SK-N-SH treated with all-trans-retinoic acid at 6 μM for 48 hours (cell line): ENCODE data around the gene WSCD2.

Experiments
- ATAC-seq: fragments of 200-7000 bp; cut with Tn5 transposase; 3 replicates; pipeline ENCODE4 v1.9.1; 2020; ENCODE audit warnings: mild to moderate bottlenecking, moderate library complexity
- ARNTL ChIP-seq: fragments of 450-650 bp; formaldehyde crosslinking; IDR thresholded peaks from 2 replicates; pipeline ENCODE4 v1.5.0; 2020; ENCODE audit warnings: low read depth, mild to moderate bottlenecking, moderate library complexity, borderline replicate concordance
- BACH2 ChIP-seq: fragments of 250-450 bp; sonication (Bioruptor Pico); IDR thresholded peaks from 2 replicates; pipeline ENCODE4 v1.9.0; 2021; ENCODE audit warnings: mild to moderate bottlenecking, borderline replicate concordance
- CREB5 ChIP-seq: fragments of 250-450 bp; sonication (Bioruptor Pico); IDR thresholded peaks from 2 replicates; pipeline ENCODE4 v1.5.1; 2020; ENCODE audit warnings: low read depth, mild to moderate bottlenecking, moderate library complexity
- CSDC2 ChIP-seq: fragments of 250-450 bp; sonication (Bioruptor Pico); IDR thresholded peaks from 2 replicates; pipeline ENCODE4 v1.5.0; 2020; ENCODE audit warnings: mild to moderate bottlenecking, moderate library complexity
- CSRNP3 ChIP-seq: fragments of 250-450 bp; sonication (Bioruptor Pico); IDR thresholded peaks from 2 replicates; pipeline ENCODE4 v1.5.1; 2021; ENCODE audit warnings: mild to moderate bottlenecking, moderate library complexity
- ESRRG ChIP-seq: fragments of 250-450 bp; sonication (Bioruptor Pico); IDR thresholded peaks from 2 replicates; pipeline ENCODE4 v1.6.1; 2021; ENCODE audit warnings: mild to moderate bottlenecking
- GLIS3 ChIP-seq: fragments of 250-450 bp; sonication (Bioruptor Pico); IDR thresholded peaks from 2 replicates; pipeline ENCODE4 v1.5.0; 2020; ENCODE audit warnings: mild to moderate bottlenecking, moderate library complexity
- ISL1 ChIP-seq: fragments of 250-450 bp; sonication (Bioruptor Pico); IDR thresholded peaks from 2 replicates; pipeline ENCODE4 v2.1.2; 2022; ENCODE audit warnings: mild to moderate bottlenecking, moderate library complexity
- OSR1 ChIP-seq: fragments of 250-450 bp; sonication (Bioruptor Pico); IDR thresholded peaks from 2 replicates; pipeline ENCODE4 v1.8.0; 2022; ENCODE audit warnings: moderate library complexity, mild to moderate bottlenecking, inconsistent platforms
- PPARA ChIP-seq: fragments of 250-450 bp; sonication (Bioruptor Pico); IDR thresholded peaks from 2 replicates; pipeline ENCODE4 v1.5.0; 2020; ENCODE audit warnings: mild to moderate bottlenecking, borderline replicate concordance
- RARB ChIP-seq: fragments of 250-450 bp; sonication (Bioruptor Pico); IDR thresholded peaks from 2 replicates; pipeline ENCODE4 v1.8.0; 2021; ENCODE audit warnings: mild to moderate bottlenecking, moderate library complexity
- SNAI2 ChIP-seq: fragments of 250-450 bp; sonication (Bioruptor Pico); IDR thresholded peaks from 2 replicates; pipeline ENCODE4 v1.5.0; 2020; ENCODE audit warnings: mild to moderate bottlenecking, moderate library complexity
- TCF4 ChIP-seq: fragments of 250-450 bp; sonication (Bioruptor Pico); IDR thresholded peaks from 2 replicates; pipeline ENCODE4 v1.8.0; 2021; ENCODE audit warnings: mild to moderate bottlenecking, moderate library complexity, borderline replicate concordance
- TOX ChIP-seq: fragments of 250-450 bp; sonication (Bioruptor Pico); IDR thresholded peaks from 2 replicates; pipeline ENCODE4 v1.8.0; 2021; ENCODE audit warnings: mild to moderate bottlenecking, moderate library complexity, borderline replicate concordance
- TSHZ2 ChIP-seq: fragments of 250-450 bp; sonication (Bioruptor Pico); IDR thresholded peaks from 2 replicates; pipeline ENCODE4 v1.5.0; 2020; ENCODE audit warnings: mild to moderate bottlenecking, moderate library complexity
- ZC3H10 ChIP-seq: fragments of 250-450 bp; sonication (Bioruptor Pico); IDR thresholded peaks from 2 replicates; pipeline ENCODE4 v1.5.1; 2021; ENCODE audit warnings: mild to moderate bottlenecking, moderate library complexity
- ZFP3 ChIP-seq: fragments of 250-450 bp; sonication (Bioruptor Pico); IDR thresholded peaks from 2 replicates; pipeline ENCODE4 v1.5.0; 2020; ENCODE audit warnings: mild to moderate bottlenecking, moderate library complexity
- ZFP30 ChIP-seq: fragments of 450-650 bp; formaldehyde crosslinking; IDR thresholded peaks from 2 replicates; pipeline ENCODE4 v1.5.0; 2022; ENCODE audit warnings: mild to moderate bottlenecking, moderate library complexity
- ZNF565 ChIP-seq: fragments of 450-650 bp; formaldehyde crosslinking; conservative IDR thresholded peaks from 2 replicates; pipeline ENCODE4 v1.5.0; 2020; ENCODE audit warnings: low read depth, mild to moderate bottlenecking, moderate library complexity
- ZNF70 ChIP-seq: fragments of 450-650 bp; formaldehyde crosslinking; IDR thresholded peaks from 2 replicates; pipeline ENCODE4 v1.5.0; 2020; ENCODE audit warnings: mild to moderate bottlenecking, moderate library complexity
- ZNF8 ChIP-seq: fragments of 450-650 bp; formaldehyde crosslinking; IDR thresholded peaks from 2 replicates; pipeline ENCODE4 v1.5.0; 2020; ENCODE audit warnings: mild to moderate bottlenecking, moderate library complexity
- TF ChIP-seq, protein P1 (sequence below): fragments of 250-450 bp; sonication (Bioruptor Pico); IDR thresholded peaks from 2 replicates; pipeline ENCODE4 v1.8.0; 2020; ENCODE audit warnings: mild to moderate bottlenecking, moderate library complexity, borderline replicate concordance
- TF ChIP-seq, protein P2 (sequence below): fragments of 250-450 bp; sonication (Bioruptor Pico); IDR thresholded peaks from 2 replicates; pipeline ENCODE4 v1.8.0; 2021; ENCODE audit warnings: low read depth, mild to moderate bottlenecking, moderate library complexity, borderline replicate concordance

The WSCD2 gene

GRCh38 chr12:108102363-108102762, 26.7 kb upstream of the WSCD2 start:
- no peak for ATAC-seq
- TF ChIP-seq CREB5 = no peak
- no peak for TF ChIP-seq RARB (CRISPR knock-in tag)
- TF ChIP-seq BACH2 (CRISPR knock-in tag) = no peak
- no peak for TF ChIP-seq PPARA (CRISPR knock-in tag)
- TF ChIP-seq TOX (CRISPR knock-in tag) = no peak
- TF ChIP-seq TSHZ2 (CRISPR knock-in tag) = no peak
- TF ChIP-seq ZNF8 (CRISPR knock-in tag) = no peak
- no peak for TF ChIP-seq ISL1
- TF ChIP-seq, protein P1, sequence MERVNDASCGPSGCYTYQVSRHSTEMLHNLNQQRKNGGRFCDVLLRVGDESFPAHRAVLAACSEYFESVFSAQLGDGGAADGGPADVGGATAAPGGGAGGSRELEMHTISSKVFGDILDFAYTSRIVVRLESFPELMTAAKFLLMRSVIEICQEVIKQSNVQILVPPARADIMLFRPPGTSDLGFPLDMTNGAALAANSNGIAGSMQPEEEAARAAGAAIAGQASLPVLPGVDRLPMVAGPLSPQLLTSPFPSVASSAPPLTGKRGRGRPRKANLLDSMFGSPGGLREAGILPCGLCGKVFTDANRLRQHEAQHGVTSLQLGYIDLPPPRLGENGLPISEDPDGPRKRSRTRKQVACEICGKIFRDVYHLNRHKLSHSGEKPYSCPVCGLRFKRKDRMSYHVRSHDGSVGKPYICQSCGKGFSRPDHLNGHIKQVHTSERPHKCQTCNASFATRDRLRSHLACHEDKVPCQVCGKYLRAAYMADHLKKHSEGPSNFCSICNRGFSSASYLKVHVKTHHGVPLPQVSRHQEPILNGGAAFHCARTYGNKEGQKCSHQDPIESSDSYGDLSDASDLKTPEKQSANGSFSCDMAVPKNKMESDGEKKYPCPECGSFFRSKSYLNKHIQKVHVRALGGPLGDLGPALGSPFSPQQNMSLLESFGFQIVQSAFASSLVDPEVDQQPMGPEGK = no peak
- TF ChIP-seq ZNF70 (CRISPR knock-in tag) = no peak
- TF ChIP-seq ZC3H10 (CRISPR knock-in tag) = no peak
- TF ChIP-seq TCF4 = no peak
- no peak for TF ChIP-seq ESRRG (CRISPR knock-in tag)
- no peak for TF ChIP-seq OSR1 (CRISPR knock-in tag)
- no peak for TF ChIP-seq SNAI2 (CRISPR knock-in tag)
- no peak for TF ChIP-seq CSRNP3
- no peak for TF ChIP-seq ZFP30 (CRISPR knock-in tag)
- no peak for TF ChIP-seq GLIS3 (CRISPR knock-in tag)
- TF ChIP-seq CSDC2 (CRISPR knock-in tag) = no peak

- no peak for TF ChIP-seq SNAI2 (CRISPR knock-in tag)
- TF ChIP-seq ZFP3 (CRISPR knock-in tag) = peak; percentile 55; the same call in 1 of the 2 replicates
- ATAC-seq = no peak
Observed at GRCh38 chr12:108103087-108103486, 26.0 kb upstream of the WSCD2 start.

DNA sequence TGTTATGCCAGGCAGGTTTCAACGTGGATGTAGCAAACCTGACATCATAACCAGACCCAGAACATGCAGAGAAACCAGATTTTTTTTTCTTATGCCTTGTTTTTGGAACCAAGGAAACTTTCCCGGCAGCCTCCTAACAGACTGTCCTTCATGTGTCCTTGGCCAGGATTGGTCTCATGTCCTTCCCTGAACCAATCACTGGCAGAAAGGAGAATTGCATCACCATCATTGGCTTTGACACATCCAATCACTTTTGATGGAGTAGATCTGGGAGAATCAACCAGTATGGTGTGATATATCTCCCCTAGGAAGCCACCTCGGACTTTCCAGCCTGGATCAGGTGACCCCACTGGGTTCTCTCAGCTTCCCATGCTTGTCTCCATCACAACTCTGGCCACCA, 25.6 kb upstream of the WSCD2 start:
- ATAC-seq = no peak
- TF ChIP-seq ZNF70 (CRISPR knock-in tag) = no peak
- no peak for TF ChIP-seq PPARA (CRISPR knock-in tag)
- TF ChIP-seq ESRRG (CRISPR knock-in tag) = no peak
- TF ChIP-seq CSRNP3 = no peak
- TF ChIP-seq TCF4 = no peak
- TF ChIP-seq ARNTL (CRISPR knock-in tag) = no peak
- TF ChIP-seq ZC3H10 (CRISPR knock-in tag) = no peak
- TF ChIP-seq, protein P2, sequence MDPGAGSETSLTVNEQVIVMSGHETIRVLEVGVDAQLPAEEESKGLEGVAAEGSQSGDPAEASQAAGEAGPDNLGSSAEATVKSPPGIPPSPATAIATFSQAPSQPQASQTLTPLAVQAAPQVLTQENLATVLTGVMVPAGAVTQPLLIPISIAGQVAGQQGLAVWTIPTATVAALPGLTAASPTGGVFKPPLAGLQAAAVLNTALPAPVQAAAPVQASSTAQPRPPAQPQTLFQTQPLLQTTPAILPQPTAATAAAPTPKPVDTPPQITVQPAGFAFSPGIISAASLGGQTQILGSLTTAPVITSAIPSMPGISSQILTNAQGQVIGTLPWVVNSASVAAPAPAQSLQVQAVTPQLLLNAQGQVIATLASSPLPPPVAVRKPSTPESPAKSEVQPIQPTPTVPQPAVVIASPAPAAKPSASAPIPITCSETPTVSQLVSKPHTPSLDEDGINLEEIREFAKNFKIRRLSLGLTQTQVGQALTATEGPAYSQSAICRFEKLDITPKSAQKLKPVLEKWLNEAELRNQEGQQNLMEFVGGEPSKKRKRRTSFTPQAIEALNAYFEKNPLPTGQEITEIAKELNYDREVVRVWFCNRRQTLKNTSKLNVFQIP = no peak
- TF ChIP-seq ZNF565 (CRISPR knock-in tag) = no peak
- no peak for TF ChIP-seq RARB (CRISPR knock-in tag)
- no peak for TF ChIP-seq ZFP3 (CRISPR knock-in tag)
- TF ChIP-seq CREB5 = no peak
